ENCODE data around the gene TRAPPC6A.
"Not testable (repeated sequence)": the region's sequence is repeated elsewhere in the genome, so short reads cannot be mapped to it uniquely, and the experiment has no call there.

The TRAPPC6A gene

GRCh38 chr19:45126654-45127053 is 51.4 kb downstream of the TRAPPC6A start:
- no peak for DNase-seq

- peak in 4 of 5 experiments; percentile 29 to 72 (median 46) for DNase-seq
These were observed 52.0 kb downstream of the TRAPPC6A start for GRCh38 chr19:45125975-45126493.

GRCh38 chr19:45125360-45125759 is 52.7 kb downstream of the TRAPPC6A start:
- no peak for DNase-seq

GRCh38 chr19:45124021-45124420 is 54.0 kb downstream of the TRAPPC6A start:
- no peak for DNase-seq

- no peak for DNase-seq
These were observed 54.6 kb downstream of the TRAPPC6A start for GRCh38 chr19:45123440-45123850.

GRCh38 chr19:45122832-45123231 is 55.2 kb downstream of the TRAPPC6A start:
- no peak for DNase-seq

- DNase-seq: no peak
These were observed 56.2 kb downstream of the TRAPPC6A start for GRCh38 chr19:45121827-45122345.

- no peak for DNase-seq
These were observed 58.5 kb downstream of the TRAPPC6A start for GRCh38 chr19:45119582-45119981.

GRCh38 chr19:45118591-45119355 is 59.3 kb downstream of the TRAPPC6A start:
- not testable (repeated sequence) for DNase-seq

- DNase-seq: no peak
These were observed 59.9 kb downstream of the TRAPPC6A start for GRCh38 chr19:45118106-45118505.

- no peak for DNase-seq
These were observed 60.4 kb downstream of the TRAPPC6A start for GRCh38 chr19:45117671-45118070.

- DNase-seq: peak in 3 of 5 experiments; percentile 10 to 66 (median 35)
These were observed 60.9 kb downstream of the TRAPPC6A start for GRCh38 chr19:45117167-45117594.

- no peak for DNase-seq
These were observed 62.0 kb downstream of the TRAPPC6A start for GRCh38 chr19:45115809-45116615.

GRCh38 chr19:45114116-45114515 is 63.9 kb downstream of the TRAPPC6A start:
- DNase-seq: no peak

GRCh38 chr19:45113628-45114027 is 64.4 kb downstream of the TRAPPC6A start:
- no peak for DNase-seq

Measured in T-helper 2 cell (primary cell).